Esophagus (tissue), 2 donors: ENCODE results near the gene ARL5C. TPM values are rescaled to one million over a fixed set of nuclear protein-coding genes. Genes with fewer than 3 reads are reported as not detected.

Experiments
- H3K27ac ChIP-seq, 2 donors: one replicate each; pipeline ENCODE4 v1.5.1; 2013; ENCODE audit warnings: low read depth in 2 of 2, mild to moderate bottlenecking in 2 of 2, inconsistent platforms in 1 of 2, low read length in 1 of 2, moderate library complexity in 1 of 2
- H3K27me3 ChIP-seq, 2 donors: one replicate each; pipeline ENCODE4 v1.6.1; 2013; ENCODE audit warnings: low read length in 2 of 2, control low read depth in 1 of 2, mild to moderate bottlenecking in 1 of 2; ENCODE audit not compliant: insufficient read depth in 2 of 2, control insufficient read depth in 1 of 2
- H3K36me3 ChIP-seq, 2 donors: one replicate each; pipeline ENCODE4 v1.6.1; 2013; ENCODE audit warnings: low read length in 1 of 2; ENCODE audit not compliant: control insufficient read depth in 2 of 2, insufficient read depth in 2 of 2
- H3K4me1 ChIP-seq, 2 donors: one replicate each; pipeline ENCODE4 v1.6.1; 2013; ENCODE audit warnings: low read length in 1 of 2; ENCODE audit not compliant: control insufficient read depth in 2 of 2, insufficient read depth in 2 of 2
- H3K4me3 ChIP-seq, 2 donors: one replicate each; pipeline ENCODE4 v1.5.1; 2013; ENCODE audit warnings: low read length in 2 of 2, mild to moderate bottlenecking in 2 of 2, low read depth in 1 of 2, moderate library complexity in 1 of 2
- H3K9me3 ChIP-seq, 2 donors: one replicate each; pipeline ENCODE4 v1.6.1; 2013; ENCODE audit warnings: mild to moderate bottlenecking in 2 of 2, low read depth in 1 of 2, low read length in 1 of 2, moderate library complexity in 1 of 2; ENCODE audit not compliant: control insufficient read depth in 2 of 2, insufficient read depth in 1 of 2
- WGBS, 2 donors: extraction: QIAGEN DNeasy Blood & Tissue Kit; methylation state at CpG; one replicate each; pipeline ENCODE4 v1.1.7; 2013; 5-methylcytosine and 5-hydroxymethylcytosine counted together
- polyA plus RNA-seq, 2 donors: library from polyadenylated mRNA; stranded (reverse); fragments of 200-250 nt; gene quantifications; one replicate each; pipeline ENCODE4 v1.2.3, GENCODE V29; 2013
- donor health status: healthy with polysubstance abuse.
- donor health status: Bipolar disorder and iron deficiency.

ARL5C gene
- polyA plus RNA-seq, 2 donors = not detected

DNA sequence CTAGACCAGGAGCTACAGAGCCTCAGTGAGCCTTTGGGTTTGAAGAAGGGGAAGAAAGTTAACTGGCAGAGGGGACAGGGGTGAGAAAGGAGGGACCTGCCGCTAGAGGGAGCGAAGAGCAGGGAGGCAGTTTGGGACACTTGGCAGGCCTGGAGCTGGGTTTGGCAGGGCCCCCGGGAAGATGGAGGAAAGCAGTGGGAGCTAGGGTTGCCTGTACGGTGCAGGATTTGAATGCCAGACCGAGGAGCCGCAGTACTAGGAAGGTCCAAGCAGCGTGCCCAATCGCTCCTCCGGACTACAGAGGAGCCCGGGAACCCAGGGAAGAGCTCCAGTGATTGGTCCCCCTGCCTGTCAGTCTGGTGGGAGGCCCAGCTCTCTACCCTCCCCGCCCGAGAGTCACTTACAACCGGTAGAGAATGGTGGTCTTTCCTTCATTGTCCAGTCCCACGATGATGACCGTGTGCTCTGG is 1.3 kb downstream of the ARL5C start:
- Histone ChIP-seq H3K9me3 (no peaks in the 10 kb centered on the region), H3K4me1 (peaks cover 0 to 2% of the 10 kb centered on the region in 2 donors), H3K27ac (no peak overlapping the region), H3K4me3 (peak overlapping the region; percentile 27 to 37), H3K27me3 (no peaks in the 10 kb centered on the region), H3K36me3 (no peaks in the 10 kb centered on the region)
- WGBS, 2 donors = 1 to 2% methylated on average over 15 of the region's 15 CpGs

DNA sequence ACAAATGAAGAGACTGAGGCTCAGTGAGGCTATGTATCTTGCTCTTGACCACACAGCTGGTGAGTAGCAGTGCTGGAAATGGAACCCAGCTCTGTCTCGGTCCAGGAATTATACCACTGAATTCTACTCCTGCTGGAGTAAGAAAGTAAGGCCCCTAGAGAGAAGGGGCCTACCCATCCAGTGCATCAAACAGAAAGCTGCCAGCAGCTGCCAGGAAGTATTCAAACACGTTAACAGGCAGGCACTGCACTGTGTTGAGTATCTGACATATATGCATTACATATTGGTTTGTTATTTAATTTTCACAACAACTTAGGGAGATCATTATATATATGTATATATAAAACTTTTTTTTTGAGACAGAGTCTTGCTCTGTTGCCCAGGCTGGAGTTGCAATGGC is 4.0 kb downstream of the ARL5C start:
- Histone ChIP-seq H3K36me3 (no peaks in the 10 kb centered on the region), H3K4me1 (peaks cover 0 to 2% of the 10 kb centered on the region in 2 donors), H3K9me3 (no peaks in the 10 kb centered on the region), H3K27ac (no peak overlapping the region), H3K27me3 (no peaks in the 10 kb centered on the region), H3K4me3 (no peak overlapping the region)
- WGBS, 2 donors = 69 to 74% methylated on average over 2 of the region's 2 CpGs

DNA sequence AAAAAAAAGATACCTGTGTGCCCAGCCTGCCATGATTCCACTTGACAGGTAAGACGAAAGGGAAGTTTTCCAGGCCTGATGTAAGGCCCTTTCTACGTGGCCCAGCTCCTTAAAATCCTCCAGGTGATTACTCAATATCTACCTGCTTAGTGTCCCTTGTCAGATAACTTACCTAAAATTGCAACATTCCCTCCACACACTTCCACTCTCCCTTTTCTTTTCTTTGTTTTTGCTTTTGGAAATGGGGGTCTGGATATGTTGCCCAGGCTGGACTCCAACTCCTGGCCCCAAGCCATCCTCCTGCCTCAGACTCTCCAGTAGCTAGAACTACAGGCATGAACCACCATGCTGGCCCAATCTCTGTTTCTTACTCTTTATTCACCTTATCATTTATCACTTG is 7.3 kb downstream of the ARL5C start:
- H3K27me3 ChIP-seq = no peaks in the 10 kb centered on the region
- WGBS, 2 donors = 75 to 92% methylated on average over 2 of the region's 2 CpGs
- no peaks in the 10 kb centered on the region for H3K4me1 ChIP-seq
- no peak overlapping the region for H3K27ac ChIP-seq
- H3K9me3 ChIP-seq = no peaks in the 10 kb centered on the region
- no peak overlapping the region for H3K4me3 ChIP-seq
- no peaks in the 10 kb centered on the region for H3K36me3 ChIP-seq

DNA sequence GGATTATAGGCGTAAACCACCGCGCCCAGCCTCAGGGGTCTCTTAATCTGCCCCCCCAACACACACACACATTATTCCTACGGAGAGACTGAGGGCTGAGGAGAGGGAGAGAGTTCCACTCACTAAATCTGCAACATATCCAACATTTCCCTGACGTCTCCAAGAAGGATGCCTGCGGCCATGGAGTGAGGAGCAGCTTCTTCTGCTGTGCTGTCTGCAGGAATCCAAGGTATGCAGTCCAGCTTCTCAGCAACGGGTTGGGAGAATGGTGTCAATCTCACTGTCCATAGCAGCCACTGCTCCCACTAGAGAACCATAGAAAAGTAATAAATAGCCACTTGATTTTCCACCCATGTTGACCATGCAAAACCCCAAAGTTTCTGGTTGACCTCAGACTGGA is 9.5 kb downstream of the ARL5C start:
- 74 to 78% methylated on average over 7 of the region's 7 CpGs for WGBS, 2 donors
- H3K9me3 ChIP-seq = no peaks in the 10 kb centered on the region
- no peak overlapping the region for H3K27ac ChIP-seq
- no peaks in the 10 kb centered on the region for H3K4me1 ChIP-seq
- H3K4me3 ChIP-seq = no peak overlapping the region
- H3K27me3 ChIP-seq = no peaks in the 10 kb centered on the region
- no peaks in the 10 kb centered on the region for H3K36me3 ChIP-seq

DNA sequence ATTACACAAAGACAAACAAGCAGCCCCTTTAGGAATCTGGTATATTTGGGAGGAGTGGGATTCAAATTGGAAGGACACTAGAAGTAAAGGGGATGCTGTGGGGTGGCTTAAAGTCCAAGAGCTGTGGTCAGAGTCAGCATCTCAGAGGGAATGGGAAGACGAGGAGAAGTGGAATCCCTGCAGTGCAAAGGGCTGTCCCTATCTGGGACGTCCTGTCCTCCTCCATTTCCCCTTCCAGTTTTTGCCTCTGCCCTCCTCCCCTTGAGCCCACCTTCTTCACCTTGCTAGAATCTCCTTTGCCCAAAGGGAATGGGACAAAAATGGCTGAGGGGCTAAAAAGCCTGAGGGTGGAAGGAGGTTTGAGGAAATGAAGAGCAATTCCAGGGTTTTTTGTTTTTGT is 10.3 kb downstream of the ARL5C start:
- Histone ChIP-seq H3K36me3 (no peaks in the 10 kb centered on the region), H3K27me3 (no peaks in the 10 kb centered on the region), H3K9me3 (no peaks in the 10 kb centered on the region), H3K4me1 (peaks cover 0 to 2% of the 10 kb centered on the region in 2 donors), H3K27ac (no peak overlapping the region), H3K4me3 (no peak overlapping the region)
- 47 to 51% methylated on average over 2 of the region's 2 CpGs for WGBS, 2 donors

DNA sequence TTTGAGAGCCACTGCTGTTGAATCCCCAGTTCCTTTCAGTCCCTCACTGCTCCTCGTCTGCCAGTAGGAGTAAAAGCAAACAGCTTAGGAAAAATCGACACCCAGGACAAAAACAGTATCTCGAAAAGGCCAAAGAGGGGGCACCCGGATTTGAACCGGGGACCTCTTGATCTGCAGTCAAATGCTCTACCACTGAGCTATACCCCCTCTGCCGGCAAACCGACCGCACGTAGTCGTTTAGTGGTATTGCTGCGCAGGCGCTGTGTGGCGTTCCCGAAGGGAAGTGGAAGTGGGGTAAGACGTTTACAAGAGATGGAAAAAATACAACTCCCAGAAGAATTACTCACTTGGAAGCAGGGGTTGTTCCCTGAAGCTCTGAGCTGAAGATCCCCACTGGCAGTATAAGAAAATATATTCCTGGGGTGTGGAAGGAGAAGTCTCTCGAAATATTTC is 12.3 kb downstream of the ARL5C start:
- H3K27ac ChIP-seq = peak overlapping the region; percentile 85 to 86
- H3K9me3 ChIP-seq = no peaks in the 10 kb centered on the region
- WGBS, 2 donors = 0% methylated on average over 16 of the region's 16 CpGs
- H3K4me3 ChIP-seq = peak overlapping the region; percentile 57 to 71
- H3K27me3 ChIP-seq = no peaks in the 10 kb centered on the region
- H3K4me1 ChIP-seq = peaks cover 0 to 2% of the 10 kb centered on the region in 2 donors
- no peaks in the 10 kb centered on the region for H3K36me3 ChIP-seq

DNA sequence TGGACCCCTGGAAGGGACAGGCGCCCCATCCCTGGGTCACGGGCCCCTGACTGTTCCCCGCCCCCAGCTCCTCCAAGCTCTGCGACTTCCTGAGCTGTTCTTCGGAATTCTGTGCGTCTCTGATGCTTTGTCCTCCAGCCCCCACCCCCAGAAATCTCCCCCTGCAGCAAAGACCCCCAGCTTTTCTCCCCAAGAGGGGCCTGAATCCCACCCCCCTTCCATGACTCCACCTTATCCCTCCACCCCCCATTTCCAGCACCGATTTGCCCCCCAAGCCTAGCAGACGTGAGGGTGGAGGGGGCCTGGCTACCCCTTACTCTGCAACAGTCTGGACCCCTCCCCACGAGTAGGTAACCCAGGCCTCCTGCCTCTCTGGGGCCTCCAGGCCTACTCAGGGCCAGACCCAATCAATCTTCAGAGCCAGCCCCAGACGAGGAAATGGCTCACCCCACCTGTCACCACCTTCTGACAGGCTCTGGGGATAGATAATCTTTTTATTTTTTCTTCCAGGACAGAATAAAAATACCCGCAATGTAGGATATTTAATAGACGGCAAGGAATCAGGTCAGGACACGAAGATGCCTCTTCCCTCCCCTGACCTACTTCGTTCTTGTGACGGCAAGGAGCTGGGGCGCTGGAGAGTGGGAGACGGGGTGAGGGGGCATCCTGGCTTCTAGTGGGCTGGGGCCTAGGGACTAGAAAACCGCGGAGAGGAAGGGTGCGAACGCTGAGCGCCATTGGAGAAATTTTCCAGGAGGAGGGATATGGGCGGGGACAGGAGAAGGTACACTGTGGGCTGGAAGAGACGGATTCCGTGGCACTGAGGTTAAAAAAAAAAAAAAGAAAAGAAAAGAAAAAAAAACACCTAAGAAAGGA is 13.8 kb downstream of the ARL5C start:
- no peaks in the 10 kb centered on the region for H3K36me3 ChIP-seq
- H3K27ac ChIP-seq = peak overlapping the region; percentile 39 to 59
- H3K9me3 ChIP-seq = no peaks in the 10 kb centered on the region
- 8 to 10% methylated on average over 22 to 25 of the region's 25 CpGs for WGBS, 2 donors
- peaks cover 0 to 2% of the 10 kb centered on the region in 2 donors for H3K4me1 ChIP-seq
- peak overlapping the region; percentile 35 to 52 for H3K4me3 ChIP-seq
- no peaks in the 10 kb centered on the region for H3K27me3 ChIP-seq

DNA sequence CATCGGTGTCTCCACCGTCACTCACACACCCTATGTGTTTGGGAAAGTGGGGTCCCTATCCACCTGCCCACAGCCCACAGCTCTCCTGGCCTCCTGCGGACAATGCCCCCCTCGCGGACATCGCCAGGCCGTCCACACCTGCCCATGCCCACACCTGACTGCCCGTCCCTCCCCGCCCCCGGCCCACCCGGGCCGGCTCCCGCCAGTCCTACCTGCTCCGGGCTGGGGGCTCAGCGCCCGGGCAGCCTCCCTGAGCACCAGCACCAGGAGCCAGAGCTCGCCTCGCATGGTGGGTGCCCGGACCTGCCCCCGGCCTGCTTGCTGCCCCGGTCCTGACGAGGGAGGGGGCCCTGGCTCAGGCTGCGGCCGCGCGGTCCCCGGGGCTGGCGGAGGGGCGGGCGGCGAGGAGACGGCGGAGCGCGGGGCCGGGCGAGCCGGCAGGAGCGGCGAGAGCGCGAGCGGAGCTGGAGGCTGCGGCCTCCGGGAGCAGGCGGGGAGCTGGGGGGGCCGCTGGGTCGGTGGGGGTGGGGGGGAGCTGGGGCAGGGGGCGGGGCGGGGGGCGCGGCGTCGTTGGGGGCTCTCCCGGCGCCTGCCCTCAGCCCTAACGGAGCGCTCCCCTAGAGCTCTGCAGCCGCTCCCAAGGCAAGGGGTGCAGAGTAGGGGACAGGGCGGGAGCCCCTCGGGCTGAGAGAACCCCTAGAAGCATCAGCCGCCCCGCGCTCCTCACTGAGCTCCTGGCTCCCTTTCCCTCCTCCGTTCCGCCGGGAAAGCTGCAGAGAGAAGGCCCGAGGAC is 14.6 kb downstream of the ARL5C start, which contains the start of gene PLXDC1:
Gene PLXDC1 (minus strand): TSS at position 488 of the 793 bp plus-strand sequence. CDS start 200 bp downstream, at position 288.
- peaks cover 0 to 2% of the 10 kb centered on the region in 2 donors for H3K4me1 ChIP-seq
- no peaks in the 10 kb centered on the region for H3K36me3 ChIP-seq
- H3K27ac ChIP-seq = peak within 1 kb of the TSS; percentile 39 to 59
- peak within 1 kb of the TSS; percentile 37 to 52 for H3K4me3 ChIP-seq
- no peaks in the 10 kb centered on the region for H3K27me3 ChIP-seq
- H3K9me3 ChIP-seq = no peaks in the 10 kb centered on the region
- WGBS, 2 donors = 2 to 3% methylated on average over 36 to 68 of the region's 68 CpGs

DNA sequence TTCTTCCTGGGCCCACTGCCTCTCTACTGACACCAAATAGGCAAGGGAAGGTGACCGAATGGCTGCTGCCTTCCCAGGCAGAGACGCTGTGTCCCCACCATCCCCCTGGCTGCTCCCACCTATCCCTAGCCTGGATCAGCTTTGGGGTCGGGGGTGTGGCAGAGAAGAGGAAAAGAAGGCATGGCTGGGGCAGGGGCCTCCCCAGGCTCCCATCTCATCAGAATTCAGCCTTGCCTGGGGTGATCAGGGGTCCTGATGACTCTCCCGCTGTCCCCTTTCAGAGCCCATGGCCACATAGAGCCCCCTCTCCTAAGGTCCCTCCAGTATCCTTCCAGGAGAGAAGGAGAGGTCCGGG is 15.2 kb downstream of the ARL5C start:
- no peaks in the 10 kb centered on the region for H3K9me3 ChIP-seq
- H3K36me3 ChIP-seq = no peaks in the 10 kb centered on the region
- H3K4me1 ChIP-seq = peaks cover 0 to 2% of the 10 kb centered on the region in 2 donors
- H3K27me3 ChIP-seq = no peaks in the 10 kb centered on the region
- no peak overlapping the region for H3K27ac ChIP-seq
- H3K4me3 ChIP-seq = peak overlapping the region; percentile 25 to 37
- 35 to 56% methylated on average over 4 to 5 of the region's 5 CpGs for WGBS, 2 donors
